Measurements from ENCODE around the gene CLDN9. TPM values are rescaled to one million over a fixed set of nuclear protein-coding genes. Genes with fewer than 3 reads are reported as not detected.

Gene CLDN9
- total RNA-seq, 1 donor, result not detected

DNA sequence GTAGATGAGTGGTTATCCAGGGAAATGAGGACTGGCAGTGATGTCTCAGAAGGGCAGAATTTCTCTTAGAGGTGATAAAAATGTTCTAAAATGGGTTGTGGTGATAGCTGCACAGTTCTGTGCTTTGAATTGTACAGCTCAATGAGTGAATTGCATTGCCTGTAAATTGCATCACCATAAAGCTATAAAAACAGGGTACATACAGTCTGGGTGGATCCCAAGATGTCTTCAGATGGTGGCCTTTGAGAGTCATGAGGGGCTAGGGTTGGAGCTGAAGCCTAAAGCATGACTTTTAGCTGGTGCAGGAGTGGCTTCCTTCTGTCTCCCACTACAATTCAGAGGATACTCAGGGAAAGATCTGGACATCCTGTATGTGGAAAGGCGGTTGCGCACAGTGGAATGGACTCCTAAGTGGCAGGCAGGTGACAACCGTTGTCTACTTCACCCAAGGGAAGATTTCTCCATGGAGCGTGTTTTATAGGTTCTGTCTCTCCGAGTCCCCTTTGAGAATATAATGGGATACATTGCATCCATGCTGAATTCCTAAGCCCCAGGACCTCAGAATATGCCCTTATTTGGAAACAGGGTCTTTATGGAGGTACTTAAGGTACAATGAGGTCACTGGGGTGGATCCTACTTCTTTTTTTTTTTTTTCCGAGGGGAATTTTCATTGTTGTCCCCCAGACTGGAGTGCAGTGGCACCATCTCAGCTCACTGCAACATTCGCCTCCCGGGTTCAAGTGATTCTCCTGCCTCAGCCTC, 51.1 kb downstream of the CLDN9 start:
- Histone ChIP-seq H3K27ac (ENCODE audit: low read depth, low read length) (no peak overlapping the region), H3K9me3 (ENCODE audit: low read depth, low read length) (no peaks in the 10 kb centered on the region), H3K79me2 (ENCODE audit: insufficient read depth, low read length) (no peaks in the 10 kb centered on the region), H3K27me3 (ENCODE audit: insufficient read depth, low read length) (peaks cover 3% of the 10 kb centered on the region), H2AFZ (ENCODE audit: low read length) (no peak overlapping the region), H3K4me2 (ENCODE audit: insufficient read depth, low read length) (no peak overlapping the region), H4K20me1 (ENCODE audit: insufficient read depth, low read length) (no peaks in the 10 kb centered on the region), H3K4me1 (ENCODE audit: insufficient read depth, low read length) (peaks cover 3% of the 10 kb centered on the region), H3K36me3 (ENCODE audit: insufficient read depth, low read length) (no peaks in the 10 kb centered on the region), H3K4me3 (ENCODE audit: insufficient read depth, low read length) (no peak overlapping the region)
- TF ChIP-seq, protein P1, sequence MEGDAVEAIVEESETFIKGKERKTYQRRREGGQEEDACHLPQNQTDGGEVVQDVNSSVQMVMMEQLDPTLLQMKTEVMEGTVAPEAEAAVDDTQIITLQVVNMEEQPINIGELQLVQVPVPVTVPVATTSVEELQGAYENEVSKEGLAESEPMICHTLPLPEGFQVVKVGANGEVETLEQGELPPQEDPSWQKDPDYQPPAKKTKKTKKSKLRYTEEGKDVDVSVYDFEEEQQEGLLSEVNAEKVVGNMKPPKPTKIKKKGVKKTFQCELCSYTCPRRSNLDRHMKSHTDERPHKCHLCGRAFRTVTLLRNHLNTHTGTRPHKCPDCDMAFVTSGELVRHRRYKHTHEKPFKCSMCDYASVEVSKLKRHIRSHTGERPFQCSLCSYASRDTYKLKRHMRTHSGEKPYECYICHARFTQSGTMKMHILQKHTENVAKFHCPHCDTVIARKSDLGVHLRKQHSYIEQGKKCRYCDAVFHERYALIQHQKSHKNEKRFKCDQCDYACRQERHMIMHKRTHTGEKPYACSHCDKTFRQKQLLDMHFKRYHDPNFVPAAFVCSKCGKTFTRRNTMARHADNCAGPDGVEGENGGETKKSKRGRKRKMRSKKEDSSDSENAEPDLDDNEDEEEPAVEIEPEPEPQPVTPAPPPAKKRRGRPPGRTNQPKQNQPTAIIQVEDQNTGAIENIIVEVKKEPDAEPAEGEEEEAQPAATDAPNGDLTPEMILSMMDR (IDR thresholded peaks at IDR 0.05; ENCODE audit: extremely low read depth, low read depth, low read length), result no peak
- DNase-seq (ENCODE audit: insufficient read length, low spot score, missing footprints), result no peak

Small RNA genes within 50 kb of the gene (small RNA-seq; reads per million reads assigned to genes)
- not detected for gene LINC00514

Other genes starting within 250 kb of the CLDN9 start
- gene ELOB, start 235.6 kb upstream of the CLDN9 start, total RNA-seq, result 173 and 195 TPM in 2 replicates
- not detected in 2 replicates for gene PRSS33, start 225.4 kb upstream of the CLDN9 start, total RNA-seq
- gene PRSS41, start 214.5 kb upstream of the CLDN9 start, total RNA-seq, result not detected in 2 replicates
- gene PRSS21, start 195.7 kb upstream of the CLDN9 start, total RNA-seq, result not detected in 2 replicates
- 0.88 and 1.4 TPM in 2 replicates for gene ZG16B, start 182.6 kb upstream of the CLDN9 start, total RNA-seq
- not detected in 2 replicates for gene PRSS22, start 154.8 kb upstream of the CLDN9 start, total RNA-seq
- gene FLYWCH2, start 129.7 kb upstream of the CLDN9 start, total RNA-seq, result 38.7 and 43.6 TPM in 2 replicates
- 48.3 and 56.5 TPM in 2 replicates for gene FLYWCH1, start 101.0 kb upstream of the CLDN9 start, total RNA-seq
- gene KREMEN2, start 48.6 kb upstream of the CLDN9 start, total RNA-seq, result not detected in 2 replicates
- 1.5 and 1.8 TPM in 2 replicates for gene PAQR4, start 43.6 kb upstream of the CLDN9 start, total RNA-seq
- 1.4 and 2.1 TPM in 2 replicates for gene PKMYT1, start 32.5 kb upstream of the CLDN9 start, total RNA-seq
- under 0.01 TPM in 1 of 2 replicates, not detected in the other for gene CLDN6, start 5.3 kb downstream of the CLDN9 start, total RNA-seq
- gene TNFRSF12A, start 7.4 kb downstream of the CLDN9 start, total RNA-seq, result 143 and 159 TPM in 2 replicates
- 20.3 and 21.2 TPM in 2 replicates for gene HCFC1R1, start 11.0 kb downstream of the CLDN9 start, total RNA-seq
- 21.8 and 23.5 TPM in 2 replicates for gene THOC6, start 11.1 kb downstream of the CLDN9 start, total RNA-seq
- 0.29 TPM in 1 of 2 replicates, not detected in the other for gene BICDL2, start 24.0 kb downstream of the CLDN9 start, total RNA-seq
- gene MMP25, start 33.6 kb downstream of the CLDN9 start, total RNA-seq, result under 0.01 TPM in 1 of 2 replicates, not detected in the other
- gene IL32, start 52.7 kb downstream of the CLDN9 start, total RNA-seq, result 0.72 TPM in 1 of 2 replicates, not detected in the other
- gene ZSCAN10, start 86.4 kb downstream of the CLDN9 start, total RNA-seq, result not detected in 2 replicates
- 17.4 and 17.7 TPM in 2 replicates for gene ZNF205, start 99.7 kb downstream of the CLDN9 start, total RNA-seq
- 8.0 and 9.4 TPM in 2 replicates for gene ZNF213, start 122.1 kb downstream of the CLDN9 start, total RNA-seq
- gene OR1F1, start 175.3 kb downstream of the CLDN9 start, total RNA-seq, result 0.36 TPM in 1 of 2 replicates, not detected in the other
- gene ZNF200, start 222.2 kb downstream of the CLDN9 start, total RNA-seq, result 11.5 and 11.6 TPM in 2 replicates
- under 0.01 TPM in 1 of 2 replicates, not detected in the other for gene MEFV, start 243.7 kb downstream of the CLDN9 start, total RNA-seq